GOT3 (cell line): ENCODE measurements around the gene RBMS1.

Experiments used
- DNase-seq: peaks from one replicate; lab custom pipeline; 2025; ENCODE audit warnings: mixed read lengths; lab: John Stamatoyannopoulos, UW

The RBMS1 gene

DNA sequence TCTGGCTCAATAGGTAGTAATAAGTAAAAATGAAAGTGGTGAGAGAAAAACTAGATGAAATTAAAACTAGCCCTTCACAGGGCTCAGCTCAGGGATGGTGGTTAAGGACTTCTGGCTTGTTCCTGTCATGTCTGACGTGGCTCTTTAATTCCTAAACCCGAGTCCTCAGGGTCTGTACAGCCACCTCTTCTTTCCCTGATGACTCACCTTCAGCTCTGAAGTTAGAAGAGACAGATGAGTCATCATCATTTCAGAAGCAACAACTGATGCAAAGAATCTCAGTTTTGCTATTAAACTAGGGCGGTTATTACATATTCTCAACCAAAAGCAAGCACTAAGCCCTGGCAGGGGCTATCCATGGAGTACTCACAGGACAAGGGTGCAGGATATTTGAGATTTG lies 269.5 kb downstream of the RBMS1 start:
- no peak for DNase-seq

DNA sequence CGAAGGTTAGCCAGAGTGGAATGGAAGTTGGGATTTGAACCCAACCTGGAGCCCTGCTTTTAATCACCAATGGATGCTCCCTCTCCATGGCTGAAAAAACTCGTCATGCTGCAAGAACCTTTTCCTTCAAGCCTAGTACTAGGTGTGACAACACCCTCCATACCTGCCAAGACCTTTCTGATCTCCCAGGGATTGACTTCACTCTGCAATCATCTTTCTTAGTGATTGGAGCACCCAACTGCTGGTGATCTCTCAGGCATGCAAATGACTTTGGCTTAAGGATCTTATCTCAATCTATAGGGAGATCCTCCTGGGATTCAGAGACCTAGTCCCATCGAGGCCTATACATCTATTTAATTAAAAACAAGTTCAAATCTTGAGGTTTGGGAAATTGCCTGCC lies 270.0 kb downstream of the RBMS1 start:
- DNase-seq: no peak

DNA sequence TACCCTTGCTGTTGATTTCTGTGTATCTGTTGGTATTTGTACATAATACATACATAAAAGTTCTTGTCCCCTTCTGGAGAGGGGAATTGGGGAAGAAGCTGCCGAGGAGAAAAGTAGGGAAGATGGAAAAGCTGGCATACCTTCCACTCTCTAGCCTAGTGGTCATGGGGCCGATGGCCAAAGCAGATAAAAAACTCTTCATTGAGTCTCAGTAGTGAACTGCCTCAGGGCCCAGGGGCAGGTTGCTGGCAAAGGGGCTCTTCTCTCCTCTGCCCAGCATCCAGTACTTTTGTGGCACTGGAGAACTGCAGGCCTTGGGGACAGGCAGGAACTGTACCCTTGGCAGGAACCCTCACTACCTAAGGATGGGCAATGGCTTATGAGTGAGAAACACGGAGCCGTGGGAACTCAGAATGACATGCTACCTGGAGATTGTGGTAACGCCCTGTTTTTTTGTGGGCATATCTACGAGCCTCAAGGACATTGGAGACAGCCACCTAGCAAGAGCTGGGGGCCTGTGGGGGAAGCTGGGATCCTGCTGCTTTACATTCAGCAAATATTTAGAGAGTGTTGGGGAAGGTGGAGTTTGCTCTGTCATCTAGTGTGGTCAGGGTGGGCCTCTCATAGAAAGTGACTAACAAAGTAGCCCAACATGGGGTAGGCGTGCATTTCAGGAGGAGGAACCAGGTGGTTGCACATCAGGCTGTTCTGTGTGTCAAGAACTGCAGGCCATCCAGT lies 270.9 kb downstream of the RBMS1 start:
- DNase-seq: no peak
